ENCODE data around the gene STAG1.
"Not testable (repeated sequence)": the region's sequence is repeated elsewhere in the genome, so short reads cannot be mapped to it uniquely, and the experiment has no call there.

STAG1 gene

DNA sequence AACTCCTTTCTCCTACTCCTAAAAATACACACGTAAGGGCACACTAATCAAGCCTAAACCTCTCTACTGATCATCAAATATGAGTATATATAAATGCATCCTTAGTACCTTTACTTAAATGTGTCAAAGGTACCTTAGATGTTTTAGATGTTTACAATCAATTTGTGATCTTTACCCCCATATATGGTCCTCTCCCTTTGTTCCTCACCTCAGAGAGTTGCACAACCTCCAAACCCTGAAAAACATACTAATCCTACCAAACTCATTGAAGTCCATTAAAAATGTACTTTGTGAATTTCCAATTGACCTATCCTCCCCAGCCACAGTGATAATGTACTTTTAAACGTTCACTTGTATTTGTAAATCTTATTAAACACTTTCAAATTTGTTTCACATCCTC, 249.1 kb downstream of the STAG1 start:
- no peak for DNase-seq (ENCODE audit: low read depth)

DNA sequence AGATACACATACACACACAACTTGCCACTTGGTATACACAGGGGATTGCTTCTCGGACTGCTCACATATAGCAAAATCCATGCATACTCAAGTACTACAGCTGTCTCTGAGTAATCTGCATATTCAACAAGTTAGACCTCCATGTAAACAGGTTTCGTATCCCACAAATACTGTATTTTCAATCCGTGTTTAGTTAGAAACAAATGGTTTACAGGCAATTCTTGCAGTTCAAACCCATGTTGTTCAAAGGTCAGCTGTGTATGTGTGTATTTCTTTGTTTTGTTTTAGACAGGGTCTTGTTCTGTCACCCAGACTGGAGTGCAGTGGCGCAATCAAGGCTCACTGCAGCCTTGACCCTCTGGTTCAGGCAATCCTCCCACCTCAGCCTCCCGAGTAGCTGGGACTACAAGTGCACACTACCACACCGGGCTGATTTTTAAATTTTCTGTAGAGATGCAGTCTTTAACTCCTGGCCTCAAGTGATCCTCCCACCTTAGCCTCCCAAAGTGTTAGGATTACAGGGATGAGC, 253.2 kb downstream of the STAG1 start:
- DNase-seq (ENCODE audit: low read depth): no peak

DNA sequence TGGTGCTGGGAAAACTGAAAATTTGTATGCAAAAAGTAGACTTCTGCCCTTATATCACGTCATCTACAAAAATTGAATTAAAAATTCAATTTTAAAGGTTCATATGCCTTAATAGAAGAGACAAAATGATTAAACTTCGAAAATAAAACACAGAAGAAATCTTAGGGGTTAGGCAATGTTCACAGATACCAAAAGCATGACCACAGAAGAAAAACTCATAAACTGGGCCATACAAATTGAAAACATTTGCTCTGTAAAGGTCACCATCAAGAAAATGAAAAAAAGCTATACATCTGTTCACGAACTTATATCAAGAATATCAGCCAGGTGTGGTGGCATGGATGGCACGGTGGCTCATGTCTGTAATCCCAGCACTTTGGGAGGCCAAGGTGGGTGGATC, 257.0 kb downstream of the STAG1 start:
- DNase-seq (ENCODE audit: low read depth): no peak

DNA sequence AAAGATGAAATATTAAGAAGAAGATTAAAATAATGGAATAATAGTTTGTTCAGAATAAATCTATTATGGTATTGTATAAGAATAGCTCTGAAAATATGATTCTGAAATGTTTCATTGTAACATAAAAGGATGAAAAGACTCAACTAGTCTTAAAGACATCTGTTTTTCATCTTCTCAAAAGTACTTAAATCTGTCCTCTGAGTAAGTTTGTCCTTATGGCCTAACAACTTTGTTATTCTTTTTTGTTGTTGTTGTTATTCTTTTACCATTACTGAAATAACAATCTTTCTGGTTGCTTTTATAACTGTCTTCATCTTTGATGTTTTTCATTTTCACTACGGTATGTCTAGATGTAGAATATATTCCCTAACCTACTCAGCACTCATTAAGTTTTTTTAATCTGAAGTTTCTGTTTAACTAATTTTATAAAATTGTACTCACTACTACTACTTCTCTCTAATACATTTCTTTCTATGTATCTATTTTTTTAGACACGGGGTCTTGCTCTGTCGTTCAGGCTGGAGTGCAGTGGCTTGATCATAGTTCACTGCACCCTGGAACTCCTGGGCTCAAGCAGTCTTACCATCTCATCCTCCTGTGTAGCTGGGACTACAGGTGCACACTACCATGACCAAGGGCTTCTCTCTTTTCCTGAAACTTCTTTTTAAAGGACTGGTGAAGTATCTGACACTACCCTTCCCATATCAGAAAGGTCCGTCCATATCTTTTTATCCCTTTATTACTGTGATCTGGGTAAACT, 261.4 kb downstream of the STAG1 start:
- no peak for DNase-seq (ENCODE audit: low read depth)

DNA sequence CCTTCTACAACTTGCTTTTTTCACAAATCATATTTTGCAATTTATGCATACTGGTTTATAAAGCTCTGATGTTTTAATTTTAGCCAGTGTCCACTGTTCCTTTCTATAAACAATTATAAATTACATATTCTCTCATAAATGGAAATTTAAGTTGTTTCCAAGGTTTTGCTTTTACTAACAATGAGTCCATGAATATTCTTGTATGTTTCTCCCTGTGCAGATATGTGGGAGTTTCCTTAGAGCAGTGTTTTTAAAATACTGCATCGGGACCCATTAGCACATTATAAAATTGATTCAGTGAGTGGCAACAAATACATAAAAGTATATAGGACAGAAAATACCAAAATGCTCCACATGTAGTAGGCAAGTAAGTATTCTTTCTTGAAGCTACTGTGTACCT, 266.4 kb downstream of the STAG1 start:
- DNase-seq (ENCODE audit: low read depth): no peak

DNA sequence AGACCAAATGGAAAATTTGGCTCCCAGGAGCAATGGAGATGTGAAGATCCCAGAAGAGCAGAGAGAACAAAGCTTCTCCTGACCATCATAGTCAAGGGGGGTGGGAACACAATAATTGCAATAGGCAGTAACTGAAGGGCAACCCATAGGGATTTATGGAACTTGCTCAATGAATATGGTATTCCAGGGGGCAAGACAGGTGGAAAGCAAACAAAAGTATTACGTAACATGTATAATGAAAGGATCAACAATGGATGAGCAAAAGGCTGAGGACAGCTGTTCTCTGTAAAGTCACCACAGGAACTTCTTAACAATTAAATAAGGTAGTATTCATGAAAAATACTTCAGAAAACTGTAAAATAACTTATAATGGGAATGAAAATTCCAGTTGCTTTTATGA, 275.9 kb downstream of the STAG1 start:
- DNase-seq (ENCODE audit: low read depth): no peak

DNA sequence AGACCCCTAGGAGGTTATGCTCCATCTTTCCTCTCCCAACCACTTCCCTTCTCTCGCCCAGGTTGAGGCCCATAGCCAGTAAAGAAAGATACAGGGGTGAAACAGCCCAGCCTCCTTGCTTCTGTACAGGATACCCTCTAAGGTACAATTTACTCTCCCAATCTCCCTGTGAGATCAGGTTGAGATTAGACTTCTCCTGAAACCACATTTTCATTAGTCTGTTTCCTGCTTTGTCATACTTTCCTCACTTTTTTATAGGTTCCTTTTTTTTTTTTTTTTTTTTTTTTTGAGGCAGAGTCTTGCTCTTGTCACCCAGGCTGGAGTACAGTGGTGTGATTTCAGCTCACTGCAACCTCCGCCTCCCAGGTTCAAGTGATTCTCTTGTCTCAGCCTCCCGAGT, 277.3 kb downstream of the STAG1 start:
- DNase-seq (ENCODE audit: low read depth): not testable (repeated sequence)

DNA sequence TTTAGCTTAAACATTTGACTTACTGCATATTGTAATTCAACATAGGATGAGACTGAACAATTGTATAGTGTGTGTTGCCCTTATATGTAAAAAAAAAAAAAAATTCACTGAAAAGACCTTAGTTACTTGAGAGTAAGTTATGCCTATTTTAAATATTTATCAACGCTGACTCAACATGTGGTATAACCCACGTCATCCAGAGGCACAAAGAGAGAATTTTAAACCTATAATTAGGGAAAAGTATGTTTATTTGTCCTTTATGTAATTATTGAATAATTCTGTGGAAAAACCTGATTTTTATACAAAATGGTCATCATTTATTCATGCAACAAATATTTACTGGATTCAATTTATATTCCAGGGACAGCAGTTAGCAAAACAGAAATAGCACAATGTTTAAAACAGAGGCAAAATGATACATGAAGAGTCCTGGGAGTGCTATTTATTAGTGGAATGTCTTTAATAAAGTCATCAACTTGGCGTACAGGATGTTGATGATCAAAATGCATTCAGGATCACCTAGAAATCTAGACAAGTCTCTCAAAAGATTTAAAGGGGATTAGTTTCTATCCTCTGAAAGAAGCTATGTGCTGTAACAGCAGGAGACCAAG, 278.4 kb downstream of the STAG1 start:
- no peak for DNase-seq (ENCODE audit: low read depth)

DNA sequence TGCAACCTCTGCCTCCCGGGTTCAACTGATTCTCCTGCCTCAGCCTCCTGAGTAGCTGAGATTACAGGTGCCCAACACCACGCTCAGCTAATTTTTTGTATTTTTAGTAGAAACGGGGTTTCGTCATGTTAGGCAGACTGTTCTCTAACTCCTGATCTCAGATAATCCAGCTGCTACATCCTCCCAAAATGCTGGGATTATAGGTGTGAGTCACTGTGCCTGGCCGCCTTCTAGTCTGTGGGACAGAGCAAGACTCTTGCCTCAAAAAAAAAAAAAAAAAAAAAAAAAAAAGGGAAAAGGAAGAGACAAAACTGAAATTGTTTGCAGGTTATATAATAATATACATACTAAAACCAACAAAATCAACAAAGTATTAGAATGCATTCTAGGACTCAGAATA, 286.9 kb downstream of the STAG1 start:
- no peak for DNase-seq (ENCODE audit: low read depth)

DNA sequence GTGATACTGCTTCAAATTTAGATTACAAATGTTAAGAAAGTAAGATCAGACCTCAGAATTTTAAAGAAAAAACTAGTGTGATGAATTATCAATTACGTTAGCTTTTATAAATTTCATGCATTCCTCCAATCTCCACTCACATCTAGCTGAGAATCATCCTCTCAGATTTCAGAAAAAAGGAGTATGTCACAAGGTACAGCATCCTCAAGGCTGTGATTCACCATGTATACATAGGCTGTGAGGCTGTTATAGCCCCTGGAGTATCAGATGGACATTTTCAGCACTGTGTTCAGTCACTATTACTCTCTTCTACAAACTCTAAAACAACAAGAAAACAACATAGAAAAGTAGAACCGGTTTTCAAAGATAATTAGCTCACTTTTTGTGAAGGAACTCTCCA, 287.7 kb downstream of the STAG1 start:
- DNase-seq (ENCODE audit: low read depth): no peak

DNA sequence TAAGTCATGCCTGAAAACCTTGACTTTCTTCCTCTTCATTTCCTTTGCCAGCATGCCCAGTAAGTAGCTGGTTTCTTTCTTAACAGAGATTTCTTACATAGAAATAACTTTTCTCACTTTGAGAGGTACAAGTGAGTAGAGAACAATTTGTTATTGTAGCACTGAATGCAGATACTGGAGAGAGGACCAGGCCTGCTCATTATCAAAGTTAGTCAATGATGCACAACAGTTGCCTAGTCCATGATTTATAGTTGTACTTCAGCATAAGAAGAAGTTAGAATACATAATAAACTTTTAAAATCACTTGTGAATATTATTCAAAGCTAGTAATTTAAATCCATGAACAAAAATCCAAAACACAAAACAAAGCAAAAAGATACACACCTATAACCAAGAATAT, 289.0 kb downstream of the STAG1 start:
- no peak for DNase-seq (ENCODE audit: low read depth)

DNA sequence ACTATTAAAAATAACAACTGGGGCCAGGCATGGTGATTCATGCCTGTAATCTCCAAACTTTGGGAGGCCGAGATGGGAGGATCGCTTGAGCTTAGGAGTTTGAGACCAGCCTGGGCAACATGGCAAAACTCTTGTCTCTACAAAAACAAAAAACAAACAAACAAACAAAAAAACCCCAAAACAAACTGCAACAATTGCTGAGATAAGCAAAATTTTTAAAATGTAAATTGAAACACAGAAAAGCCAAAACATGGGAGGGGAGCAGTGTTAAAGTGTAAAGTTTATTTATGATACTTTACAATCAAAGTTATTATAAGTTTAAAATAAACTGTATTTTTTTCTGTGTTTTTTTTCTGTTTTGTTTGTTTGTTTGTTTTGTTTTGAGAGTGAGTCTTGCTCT, 294.4 kb downstream of the STAG1 start:
- DNase-seq (ENCODE audit: low read depth): no peak

DNA sequence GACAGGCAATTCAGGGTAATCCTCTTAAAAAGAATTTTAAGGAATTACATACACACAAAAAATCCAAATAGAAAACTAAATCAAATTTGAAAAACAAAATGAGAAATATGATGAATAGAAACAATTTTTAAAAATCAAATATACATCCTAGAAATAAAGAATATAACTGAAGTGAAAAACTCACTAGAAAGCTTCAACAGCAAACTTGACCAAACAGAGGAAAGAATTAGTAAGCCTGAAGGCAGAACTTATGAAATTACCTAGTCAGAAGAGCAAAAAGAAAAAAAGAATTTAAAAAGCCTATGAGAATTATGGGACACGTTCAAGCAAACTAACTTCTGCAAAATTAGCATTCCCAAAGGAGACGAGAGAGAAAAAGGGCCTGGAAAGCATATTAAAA, 296.0 kb downstream of the STAG1 start:
- no peak for DNase-seq (ENCODE audit: low read depth)

DNA sequence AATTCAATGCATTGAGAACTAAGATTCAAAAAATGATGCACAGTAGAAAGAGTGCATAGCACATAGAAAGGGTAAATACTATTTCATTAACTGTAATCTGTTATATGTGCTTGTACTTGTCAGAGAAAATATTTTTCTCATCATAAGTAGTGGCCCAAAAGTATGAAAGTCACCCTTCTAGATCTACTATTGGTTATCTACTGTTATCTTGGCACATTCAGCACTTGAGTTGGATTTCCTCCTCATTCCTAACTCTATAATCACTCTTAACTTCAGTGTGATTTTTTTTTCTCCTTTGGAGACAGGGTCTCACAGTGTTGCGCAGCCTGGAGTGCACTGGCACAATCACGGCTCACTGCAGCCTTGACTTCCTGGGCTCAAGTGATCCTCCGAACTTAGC, 307.6 kb downstream of the STAG1 start:
- DNase-seq (ENCODE audit: low read depth): no peak

DNA sequence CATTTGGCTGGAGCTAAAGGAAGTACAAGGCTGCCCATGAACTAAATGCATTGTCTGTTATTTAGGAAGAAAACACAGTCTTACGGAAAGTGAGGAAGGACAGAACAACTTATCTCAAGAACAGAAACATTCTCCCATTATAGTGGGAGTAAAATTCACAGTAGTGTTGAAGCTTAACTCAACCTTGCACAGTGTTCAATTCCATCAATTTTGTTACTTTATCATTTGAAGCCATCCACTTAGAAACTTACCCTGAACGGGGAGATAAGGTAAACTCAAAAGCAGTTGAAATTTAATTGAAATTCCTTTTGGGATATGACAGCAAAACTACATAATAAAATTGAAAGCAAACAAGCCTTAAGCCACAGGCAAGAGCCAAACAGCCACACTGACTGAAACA, 315.1 kb downstream of the STAG1 start:
- DNase-seq (ENCODE audit: low read depth): no peak

DNA sequence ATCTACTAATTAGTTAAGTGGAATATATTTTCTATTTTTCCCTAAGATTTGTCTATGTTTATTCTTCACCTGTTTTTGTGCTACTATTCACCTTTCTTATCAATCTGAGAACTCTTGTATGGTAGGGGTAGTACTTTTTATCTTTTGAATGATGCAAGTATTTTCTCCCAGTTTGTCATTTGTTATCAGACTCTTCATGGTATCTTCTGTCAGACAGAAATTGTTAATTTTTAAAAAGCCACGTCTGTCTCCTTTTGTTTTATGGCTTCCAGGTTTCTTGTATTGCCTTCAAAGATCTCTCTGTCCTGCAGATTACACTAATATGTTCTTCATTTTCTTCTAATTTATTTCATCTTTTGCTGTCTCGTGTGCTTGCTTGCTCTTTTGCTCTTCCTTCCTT, 317.7 kb downstream of the STAG1 start:
- no peak for DNase-seq (ENCODE audit: low read depth)

DNA sequence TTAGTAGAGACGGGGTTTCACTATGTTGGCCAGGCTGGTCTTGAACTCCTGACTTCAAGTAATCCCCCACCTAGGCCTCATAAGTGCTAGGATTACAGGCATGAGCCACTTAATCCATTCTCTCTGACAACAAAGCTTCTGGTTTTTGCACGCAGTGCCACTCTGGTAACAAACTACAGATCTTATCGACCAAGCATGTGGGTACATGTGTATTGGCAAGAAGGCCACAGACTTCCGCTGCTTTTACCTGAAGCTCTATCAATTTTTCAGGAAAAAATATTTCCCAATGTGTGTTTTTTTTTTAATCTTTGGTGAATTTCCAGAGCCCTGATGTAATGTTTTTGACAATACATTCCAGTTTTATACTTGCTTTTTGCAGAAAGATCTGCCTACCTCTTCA, 319.5 kb downstream of the STAG1 start:
- DNase-seq (ENCODE audit: low read depth): no peak

DNA sequence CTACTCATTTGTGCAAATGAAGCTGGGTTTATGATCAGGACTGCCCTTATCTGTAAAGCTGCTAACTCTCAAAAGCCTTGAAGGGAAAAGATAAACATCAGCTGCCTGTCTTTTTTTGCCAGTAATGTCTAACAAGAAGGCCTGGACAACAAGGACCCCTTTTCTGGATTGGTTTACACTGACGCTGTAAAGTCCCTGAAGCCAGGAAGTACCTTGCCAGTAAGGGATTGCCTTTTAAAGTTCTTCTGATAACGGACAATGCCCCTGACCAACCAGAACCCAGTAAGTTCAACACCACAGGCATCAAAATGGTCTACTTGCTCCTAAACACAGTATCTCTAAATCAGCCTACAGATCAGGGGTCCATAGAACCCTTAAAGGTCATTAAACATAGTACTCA, 324.0 kb downstream of the STAG1 start:
- DNase-seq (ENCODE audit: low read depth): no peak

DNA sequence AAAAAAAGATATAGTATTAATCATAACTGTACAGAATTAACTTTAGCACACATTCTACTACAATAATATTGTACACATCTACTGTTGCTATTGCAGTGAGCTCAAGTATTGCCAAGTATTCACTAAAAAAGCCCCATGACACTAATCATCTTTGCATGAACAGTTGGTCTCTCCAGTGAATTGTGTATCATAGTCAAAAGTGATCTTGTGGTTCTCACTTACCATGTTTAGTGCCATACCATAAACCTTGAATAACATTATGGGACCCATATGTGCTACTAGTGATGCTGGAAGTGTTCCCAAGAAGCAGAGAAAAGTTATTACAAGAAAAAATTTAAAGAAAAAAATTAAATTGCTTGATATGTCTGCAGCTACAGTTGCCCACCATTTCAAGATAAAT, 324.9 kb downstream of the STAG1 start:
- no peak for DNase-seq (ENCODE audit: low read depth)

DNA sequence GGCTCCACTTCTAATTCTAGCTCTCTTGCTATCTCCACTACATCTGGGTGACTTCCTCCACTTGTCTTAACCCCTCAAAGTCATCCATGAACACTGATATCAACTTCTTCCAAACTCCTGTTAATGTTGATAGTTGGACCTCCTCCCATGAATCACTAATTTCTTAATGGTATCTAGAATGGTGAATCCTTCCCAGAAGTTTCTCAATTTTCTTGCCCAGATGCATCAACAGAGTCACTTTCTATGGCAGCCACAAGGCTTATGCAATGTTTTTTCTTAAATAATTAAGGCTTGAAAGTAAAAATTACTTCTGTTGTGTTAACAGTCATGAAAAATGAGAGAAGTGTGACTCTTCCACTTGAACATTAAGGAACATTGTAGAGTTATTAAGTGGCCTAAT, 337.7 kb downstream of the STAG1 start:
- DNase-seq (ENCODE audit: low read depth): no peak

DNA sequence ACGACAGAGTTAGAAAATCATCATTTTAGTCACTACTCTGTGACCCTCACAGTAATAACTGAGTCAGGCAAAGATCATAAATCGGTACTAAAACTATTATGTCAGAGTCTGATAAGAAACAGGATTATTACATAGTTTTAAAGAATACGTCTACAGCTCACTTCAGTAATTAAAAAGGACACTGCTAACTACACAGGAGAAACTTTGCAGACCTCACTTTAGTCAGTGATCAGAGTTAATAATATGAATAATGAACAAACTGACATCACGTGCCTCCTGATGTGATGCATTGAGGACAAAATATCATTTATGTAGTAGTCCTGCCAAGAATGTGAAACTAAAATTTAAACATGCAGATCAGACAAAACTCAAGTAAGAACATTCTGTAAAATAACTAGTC, 339.9 kb downstream of the STAG1 start:
- DNase-seq (ENCODE audit: low read depth): no peak

DNA sequence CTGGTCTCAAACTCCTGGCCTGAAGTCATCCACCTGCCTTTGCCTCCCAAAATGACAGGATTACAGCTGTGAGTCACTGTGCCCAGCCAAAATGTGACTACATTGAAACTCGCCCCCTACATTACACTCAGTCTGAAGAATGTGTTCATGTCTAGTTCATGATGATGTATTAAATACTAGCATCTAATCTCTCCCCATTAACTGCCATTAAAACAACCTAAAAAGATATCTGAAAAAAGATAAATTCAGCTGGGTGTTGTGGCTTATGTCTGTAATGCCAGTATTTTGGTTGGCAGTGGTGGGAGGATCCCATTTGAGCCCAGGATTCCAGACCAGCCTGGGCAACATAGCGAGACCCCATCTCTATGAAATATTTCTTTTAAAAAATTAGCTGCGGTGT, 342.6 kb downstream of the STAG1 start:
- no peak for DNase-seq (ENCODE audit: low read depth)

DNA sequence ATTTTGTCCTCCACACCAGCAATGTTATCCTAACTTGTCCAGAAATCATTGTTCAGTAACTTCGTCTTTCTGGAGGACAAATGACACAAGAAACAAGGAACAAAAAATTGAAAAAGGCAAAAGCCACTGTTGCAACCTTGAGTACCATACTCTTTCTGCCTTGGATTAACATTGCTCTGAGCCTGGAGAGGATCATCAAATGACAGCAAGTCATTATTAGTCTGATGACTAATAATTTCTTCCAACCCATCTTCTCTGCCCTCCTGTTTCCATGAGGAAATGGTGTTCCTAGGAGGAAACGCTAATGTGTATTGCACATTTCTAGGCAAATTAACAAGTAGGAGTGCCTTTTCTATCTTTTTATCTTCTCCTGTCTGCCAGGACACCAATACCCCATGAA, 348.1 kb downstream of the STAG1 start:
- no peak for DNase-seq (ENCODE audit: low read depth)

DNA sequence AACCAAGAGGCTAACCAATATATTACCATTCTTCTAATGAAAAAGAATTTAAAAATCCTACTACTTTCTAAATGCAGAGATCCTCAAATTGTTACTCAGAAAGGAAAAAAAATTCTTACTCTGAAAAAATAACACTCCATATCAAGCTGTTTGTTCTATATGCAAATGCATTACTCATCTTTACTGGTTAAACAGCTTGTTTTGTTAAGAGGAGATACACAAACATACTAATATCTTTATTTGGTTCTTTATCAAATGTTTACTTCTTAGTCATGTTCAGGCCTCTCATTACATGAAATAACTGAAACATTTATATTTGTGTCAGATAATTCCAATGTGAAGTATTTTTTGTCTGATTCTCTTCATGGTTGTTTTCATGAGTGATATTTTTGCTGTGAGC, 355.3 kb downstream of the STAG1 start:
- DNase-seq (ENCODE audit: low read depth): no peak

Measured in stimulated activated CD8-positive, alpha-beta memory T cell treated with anti-CD3 and anti-CD28 coated beads, Interleukin-12 subunit alpha, Interleukin-12 subunit beta, amount 100 ng/mL, for 4 hours (primary cell).